Ectodermal cell (in vitro differentiated cells): ENCODE measurements around the gene RORB.

Experiments
- H3K27ac ChIP-seq: 2 replicates; pipeline ENCODE4 v1.7.0; 2013; ENCODE audit warnings: mild to moderate bottlenecking, low read depth, low read length; ENCODE audit not compliant: insufficient read depth, poor library complexity, severe bottlenecking
- H3K27me3 ChIP-seq: 2 replicates; pipeline ENCODE4 v1.7.0; 2013; ENCODE audit warnings: mild to moderate bottlenecking, low read length; ENCODE audit not compliant: insufficient read depth, control insufficient read depth, poor library complexity, severe bottlenecking
- H3K36me3 ChIP-seq: one replicate; pipeline ENCODE4 v1.7.0; 2013; ENCODE audit warnings: low read length; ENCODE audit not compliant: control insufficient read depth, insufficient read depth
- H3K4me1 ChIP-seq: one replicate; pipeline ENCODE4 v1.7.0; 2013; ENCODE audit warnings: low read length; ENCODE audit not compliant: control insufficient read depth, insufficient read depth
- H3K4me3 ChIP-seq: 2 replicates; pipeline ENCODE4 v1.7.0; 2013; ENCODE audit warnings: low read depth, low read length, control low read depth; ENCODE audit not compliant: insufficient read depth
- H3K9me3 ChIP-seq: 2 replicates; pipeline ENCODE4 v1.7.0; 2013; ENCODE audit warnings: mild to moderate bottlenecking, low read length, moderate library complexity; ENCODE audit not compliant: control insufficient read depth
- WGBS, 2 experiments: methylation state at CpG; one replicate each; pipeline ENCODE4 v1.1.7; 2013; ENCODE audit warnings: missing lambda C conversion rate in 2 of 2; 5-methylcytosine and 5-hydroxymethylcytosine counted together

Gene RORB

GRCh38 chr9:74728176-74728575 is 231.0 kb downstream of the RORB start:
- Histone ChIP-seq H3K36me3 (no peaks in the 10 kb centered on the region), H3K9me3 (no peaks in the 10 kb centered on the region), H3K27me3 (no peaks in the 10 kb centered on the region), H3K4me1 (peaks cover 23% of the 10 kb centered on the region), H3K4me3 (no peak overlapping the region), H3K27ac (no peak overlapping the region)
- WGBS, 2 experiments = 92 to 93% methylated on average over 7 of the region's 7 CpGs

DNA sequence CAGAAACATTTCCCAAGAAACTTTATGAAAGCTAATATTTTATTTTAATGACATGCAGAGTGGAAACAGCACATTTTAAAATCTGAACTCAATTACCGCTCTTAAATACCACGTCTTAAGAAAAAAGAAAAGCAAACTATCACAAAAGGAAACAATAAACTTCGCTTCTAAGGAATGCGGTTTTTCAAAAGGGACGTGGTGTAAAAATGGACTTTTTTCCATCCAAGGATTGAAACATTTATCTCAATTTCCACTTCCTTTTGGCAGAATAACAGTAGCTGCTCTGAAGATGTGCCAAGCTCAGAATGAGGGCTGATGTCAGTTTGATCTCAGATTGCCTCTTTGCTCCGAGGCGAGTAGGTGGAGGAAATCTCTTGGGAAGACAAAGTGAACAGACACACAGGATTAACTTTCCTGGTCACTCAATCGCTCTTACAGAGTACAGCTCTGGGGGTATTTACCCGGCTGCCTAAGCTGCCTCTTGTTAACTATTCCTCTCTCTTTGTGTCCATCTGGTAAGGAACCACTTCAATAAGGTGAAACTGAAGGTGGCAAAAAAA is 232.1 kb downstream of the RORB start:
- H3K4me1 ChIP-seq = peaks cover 23% of the 10 kb centered on the region
- no peaks in the 10 kb centered on the region for H3K36me3 ChIP-seq
- WGBS, 2 experiments = 71 to 81% methylated on average over 9 of the region's 9 CpGs
- H3K27me3 ChIP-seq = no peaks in the 10 kb centered on the region
- peak overlapping the region; percentile 18 for H3K27ac ChIP-seq
- no peak overlapping the region for H3K4me3 ChIP-seq
- no peaks in the 10 kb centered on the region for H3K9me3 ChIP-seq

DNA sequence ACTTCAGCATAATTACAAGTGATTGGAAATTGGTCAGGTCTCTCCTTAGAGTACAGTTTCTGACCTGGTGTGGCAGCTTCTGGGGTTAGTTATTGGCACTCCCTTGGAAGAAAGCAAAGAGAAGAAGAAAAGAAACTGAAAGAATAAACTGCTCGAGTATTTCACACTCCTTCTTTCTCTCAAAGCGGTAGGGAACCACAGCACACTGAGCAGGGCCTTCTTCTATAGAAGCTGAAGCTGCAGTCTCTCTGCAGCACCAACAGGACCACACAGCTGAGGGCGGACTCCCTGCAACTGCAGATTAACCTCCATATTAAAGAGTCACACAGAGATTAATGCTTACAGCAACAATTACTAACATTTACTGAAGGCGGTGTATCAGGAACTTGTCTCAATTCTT is 238.6 kb downstream of the RORB start:
- no peaks in the 10 kb centered on the region for H3K9me3 ChIP-seq
- peaks cover 6% of the 10 kb centered on the region for H3K4me1 ChIP-seq
- 46 to 49% methylated on average over 4 of the region's 4 CpGs for WGBS, 2 experiments
- no peaks in the 10 kb centered on the region for H3K27me3 ChIP-seq
- no peak overlapping the region for H3K27ac ChIP-seq
- H3K36me3 ChIP-seq = no peaks in the 10 kb centered on the region
- H3K4me3 ChIP-seq = no peak overlapping the region

DNA sequence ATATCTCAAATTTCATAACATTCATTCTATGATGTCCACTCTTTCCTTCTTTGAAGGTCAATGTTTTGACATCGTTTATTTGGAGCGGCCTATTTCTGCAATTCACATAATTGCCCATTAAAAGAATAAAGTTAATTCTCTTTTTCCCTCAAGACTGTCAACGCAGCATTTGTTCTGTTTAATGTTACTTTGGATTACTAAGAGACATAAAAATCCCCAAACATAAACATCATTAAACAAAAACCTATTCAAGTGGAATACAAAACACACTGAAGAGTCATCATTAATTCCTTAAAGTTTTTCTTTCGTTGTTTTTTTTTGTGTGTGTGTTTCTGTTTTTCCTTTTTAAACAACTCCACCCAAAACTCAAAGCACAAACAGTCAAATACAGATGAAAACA is 239.5 kb downstream of the RORB start:
- Histone ChIP-seq H3K9me3 (no peaks in the 10 kb centered on the region), H3K4me1 (peaks cover 6% of the 10 kb centered on the region), H3K27ac (no peak overlapping the region), H3K4me3 (no peak overlapping the region), H3K27me3 (no peaks in the 10 kb centered on the region), H3K36me3 (no peaks in the 10 kb centered on the region)
- 96 to 100% methylated on average over 3 of the region's 4 CpGs for WGBS, 2 experiments

DNA sequence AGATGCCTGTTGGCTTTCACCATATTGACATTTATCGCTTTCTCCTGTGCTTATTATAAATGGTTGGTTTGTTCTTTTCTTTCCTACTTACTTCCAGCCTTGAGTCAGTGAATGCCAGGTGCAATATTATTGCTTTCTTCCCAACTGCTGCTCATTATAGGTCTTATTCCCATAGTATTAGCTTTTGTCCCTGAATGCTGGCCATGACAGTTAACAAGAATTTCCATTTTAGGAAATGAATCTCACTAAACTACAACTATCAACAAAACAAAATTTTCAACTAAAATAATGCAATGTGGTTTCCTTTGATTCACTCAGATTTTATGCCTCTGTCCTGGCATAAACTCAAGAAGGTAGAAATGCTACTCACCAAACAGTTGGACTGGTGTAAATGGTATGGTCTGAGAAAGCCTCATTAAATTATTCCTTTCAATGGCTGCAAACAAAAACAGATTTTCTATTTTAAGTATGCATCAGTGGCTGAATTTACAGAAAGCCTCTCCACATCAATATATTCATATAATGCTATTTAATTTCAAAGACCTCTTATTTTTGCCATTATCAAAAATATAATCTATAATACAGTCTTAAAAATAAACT is 245.2 kb downstream of the RORB start:
- no peak overlapping the region for H3K4me3 ChIP-seq
- H3K27ac ChIP-seq = no peak overlapping the region
- no peaks in the 10 kb centered on the region for H3K36me3 ChIP-seq
- no peaks in the 10 kb centered on the region for H3K4me1 ChIP-seq
- 100% methylated on average over 1 of the region's 1 CpG for WGBS, 2 experiments
- H3K9me3 ChIP-seq = no peaks in the 10 kb centered on the region
- no peaks in the 10 kb centered on the region for H3K27me3 ChIP-seq
